ENCODE measurements around the gene KCNH5. TPM values are rescaled to one million over a fixed set of nuclear protein-coding genes. Genes with fewer than 3 reads are reported as not detected.
"Not testable (repeated sequence)": the region's sequence is repeated elsewhere in the genome, so short reads cannot be mapped to it uniquely, and the experiment has no call there.

KCNH5 gene
- polyA plus RNA-seq, 4 donors = 0.01 to 0.03 TPM; not detected in 2

- no peak overlapping the region for H3K4me3 ChIP-seq (ENCODE audit: low read depth in 1 of 3, low read length in 3 of 3)
- no peaks in the 10 kb centered on the region for H3K36me3 ChIP-seq (ENCODE audit: control insufficient read depth in 3 of 3, insufficient read depth in 2 of 3, low read depth in 1 of 3, low read length in 3 of 3)
- peaks cover 0 to 8% of the 10 kb centered on the region in 2 donors for H3K9me3 ChIP-seq (ENCODE audit: control insufficient read depth in 2 of 2, insufficient read depth in 1 of 2, low read depth in 1 of 2, low read length in 1 of 2)
- FAIRE-seq (no peak), DNase-seq (no peak)
- H3K27me3 ChIP-seq (ENCODE audit: control insufficient read depth in 3 of 3, insufficient read depth in 3 of 3, low read length in 3 of 3) = no peaks in the 10 kb centered on the region
- WGBS, 3 donors = 40 to 59% (median 48%) methylated on average over 1 of the region's 1 CpG
- no peaks in the 10 kb centered on the region for H3K4me1 ChIP-seq (ENCODE audit: control insufficient read depth in 3 of 3, insufficient read depth in 2 of 3, low read depth in 1 of 3, low read length in 2 of 3)
- H3K27ac ChIP-seq (ENCODE audit: low read depth in 1 of 3, low read length in 2 of 3) = no peak overlapping the region
Observed at GRCh38 chr14:62778852-62779251, 266.4 kb downstream of the KCNH5 start.

GRCh38 chr14:62778310-62778709, 266.9 kb downstream of the KCNH5 start:
- no peak overlapping the region for H3K27ac ChIP-seq (ENCODE audit: low read depth in 1 of 3, low read length in 2 of 3)
- 52 to 56% (median 53%) methylated on average over 2 of the region's 2 CpGs for WGBS, 3 donors
- H3K27me3 ChIP-seq (ENCODE audit: control insufficient read depth in 3 of 3, insufficient read depth in 3 of 3, low read length in 3 of 3) = no peaks in the 10 kb centered on the region
- no peak overlapping the region for H3K4me3 ChIP-seq (ENCODE audit: low read depth in 1 of 3, low read length in 3 of 3)
- no peaks in the 10 kb centered on the region for H3K36me3 ChIP-seq (ENCODE audit: control insufficient read depth in 3 of 3, insufficient read depth in 2 of 3, low read depth in 1 of 3, low read length in 3 of 3)
- no peaks in the 10 kb centered on the region for H3K4me1 ChIP-seq (ENCODE audit: control insufficient read depth in 3 of 3, insufficient read depth in 2 of 3, low read depth in 1 of 3, low read length in 2 of 3)
- peak in 1 of 2 donors; percentile 2 for DNase-seq
- no peak for FAIRE-seq
- H3K9me3 ChIP-seq (ENCODE audit: control insufficient read depth in 2 of 2, insufficient read depth in 1 of 2, low read depth in 1 of 2, low read length in 1 of 2) = peaks cover 0 to 8% of the 10 kb centered on the region in 2 donors

DNA sequence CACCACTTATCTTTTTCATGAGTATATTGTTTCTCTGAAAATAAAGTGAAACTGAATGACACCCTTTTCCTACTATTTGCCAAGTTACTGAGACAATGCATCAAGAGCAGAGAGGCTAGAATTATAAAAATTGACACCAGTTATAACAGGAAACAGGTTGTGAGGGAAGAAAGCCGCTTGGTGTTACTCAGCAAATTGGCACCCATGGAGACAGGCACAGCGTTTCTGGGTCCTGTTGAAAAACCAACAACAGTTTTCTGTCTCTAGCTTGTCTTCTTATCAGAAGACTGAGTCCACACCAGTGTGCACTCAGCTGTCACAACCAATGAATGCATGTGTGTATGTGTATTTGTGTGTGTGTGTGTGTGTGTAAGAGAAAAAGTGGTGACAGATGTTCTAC, 267.7 kb downstream of the KCNH5 start:
- FAIRE-seq (no peak), DNase-seq (no peak)
- H3K36me3 ChIP-seq (ENCODE audit: control insufficient read depth in 3 of 3, insufficient read depth in 2 of 3, low read depth in 1 of 3, low read length in 3 of 3) = no peaks in the 10 kb centered on the region
- no peaks in the 10 kb centered on the region for H3K27me3 ChIP-seq (ENCODE audit: control insufficient read depth in 3 of 3, insufficient read depth in 3 of 3, low read length in 3 of 3)
- WGBS, 3 donors = 69 to 80% (median 73%) methylated on average over 2 of the region's 2 CpGs
- peaks cover 0 to 8% of the 10 kb centered on the region in 2 donors for H3K9me3 ChIP-seq (ENCODE audit: control insufficient read depth in 2 of 2, insufficient read depth in 1 of 2, low read depth in 1 of 2, low read length in 1 of 2)
- no peaks in the 10 kb centered on the region for H3K4me1 ChIP-seq (ENCODE audit: control insufficient read depth in 3 of 3, insufficient read depth in 2 of 3, low read depth in 1 of 3, low read length in 2 of 3)
- no peak overlapping the region for H3K27ac ChIP-seq (ENCODE audit: low read depth in 1 of 3, low read length in 2 of 3)
- H3K4me3 ChIP-seq (ENCODE audit: low read depth in 1 of 3, low read length in 3 of 3) = no peak overlapping the region

DNA sequence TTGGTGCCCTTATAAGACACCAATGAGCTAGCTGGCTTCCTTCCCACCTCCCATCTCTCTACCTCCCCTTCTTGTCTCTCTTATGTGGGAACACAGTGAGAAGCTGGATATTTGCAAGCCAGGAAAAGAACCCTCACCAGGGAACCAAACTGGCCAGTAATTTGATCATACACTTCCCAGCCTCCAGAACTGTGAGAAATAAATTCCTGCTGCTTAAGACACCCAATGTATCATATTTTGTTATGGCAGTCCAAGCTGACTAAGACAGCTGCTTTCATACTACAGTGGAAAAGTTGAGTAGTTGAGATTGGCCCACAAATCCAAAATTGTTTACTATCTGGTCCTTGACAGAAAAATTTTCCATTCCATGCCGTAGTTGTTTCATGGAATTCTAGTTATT, 269.0 kb downstream of the KCNH5 start:
- no peak overlapping the region for H3K4me3 ChIP-seq (ENCODE audit: low read depth in 1 of 3, low read length in 3 of 3)
- no peaks in the 10 kb centered on the region for H3K36me3 ChIP-seq (ENCODE audit: control insufficient read depth in 3 of 3, insufficient read depth in 2 of 3, low read depth in 1 of 3, low read length in 3 of 3)
- no peak for FAIRE-seq
- no peaks in the 10 kb centered on the region for H3K27me3 ChIP-seq (ENCODE audit: control insufficient read depth in 3 of 3, insufficient read depth in 3 of 3, low read length in 3 of 3)
- 82 to 95% (median 85%) methylated on average over 1 of the region's 1 CpG for WGBS, 3 donors
- H3K27ac ChIP-seq (ENCODE audit: low read depth in 1 of 3, low read length in 2 of 3) = no peak overlapping the region
- no peaks in the 10 kb centered on the region for H3K4me1 ChIP-seq (ENCODE audit: control insufficient read depth in 3 of 3, insufficient read depth in 2 of 3, low read depth in 1 of 3, low read length in 2 of 3)
- peaks cover 0 to 7% of the 10 kb centered on the region in 2 donors for H3K9me3 ChIP-seq (ENCODE audit: control insufficient read depth in 2 of 2, insufficient read depth in 1 of 2, low read depth in 1 of 2, low read length in 1 of 2)
- no peak for DNase-seq

GRCh38 chr14:62768753-62769152, 276.5 kb downstream of the KCNH5 start:
- H3K27me3 ChIP-seq (ENCODE audit: control insufficient read depth in 3 of 3, insufficient read depth in 3 of 3, low read length in 3 of 3) = no peaks in the 10 kb centered on the region
- no peaks in the 10 kb centered on the region for H3K9me3 ChIP-seq (ENCODE audit: control insufficient read depth in 2 of 2, insufficient read depth in 1 of 2, low read depth in 1 of 2, low read length in 1 of 2)
- H3K4me1 ChIP-seq (ENCODE audit: control insufficient read depth in 3 of 3, insufficient read depth in 2 of 3, low read depth in 1 of 3, low read length in 2 of 3) = no peaks in the 10 kb centered on the region
- no peak overlapping the region for H3K27ac ChIP-seq (ENCODE audit: low read depth in 1 of 3, low read length in 2 of 3)
- FAIRE-seq (no peak), DNase-seq (no peak)
- H3K36me3 ChIP-seq (ENCODE audit: control insufficient read depth in 3 of 3, insufficient read depth in 2 of 3, low read depth in 1 of 3, low read length in 3 of 3) = no peaks in the 10 kb centered on the region
- H3K4me3 ChIP-seq (ENCODE audit: low read depth in 1 of 3, low read length in 3 of 3) = no peak overlapping the region
- 77 to 84% (median 83%) methylated on average over 2 of the region's 2 CpGs for WGBS, 3 donors

DNA sequence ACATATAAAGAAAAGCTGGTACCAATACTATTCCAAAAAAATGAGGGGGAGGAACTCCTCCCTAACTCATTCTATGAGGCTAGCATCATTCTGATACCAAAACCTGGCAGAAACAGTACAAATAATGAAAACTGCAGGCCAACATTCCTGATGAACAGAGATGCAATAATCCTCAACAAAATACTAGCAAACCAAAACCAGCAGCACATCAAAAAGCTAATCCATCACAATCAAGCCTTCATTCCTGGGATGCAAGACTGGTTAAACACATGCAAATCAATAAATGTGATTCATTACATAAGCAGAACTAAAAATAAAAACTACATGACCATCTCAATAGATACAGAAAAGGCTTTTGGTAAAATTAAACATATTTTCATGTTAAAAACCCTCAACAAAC, 281.3 kb downstream of the KCNH5 start:
- no peak overlapping the region for H3K4me3 ChIP-seq (ENCODE audit: low read depth in 1 of 3, low read length in 3 of 3)
- no peaks in the 10 kb centered on the region for H3K27me3 ChIP-seq (ENCODE audit: control insufficient read depth in 3 of 3, insufficient read depth in 3 of 3, low read length in 3 of 3)

DNA sequence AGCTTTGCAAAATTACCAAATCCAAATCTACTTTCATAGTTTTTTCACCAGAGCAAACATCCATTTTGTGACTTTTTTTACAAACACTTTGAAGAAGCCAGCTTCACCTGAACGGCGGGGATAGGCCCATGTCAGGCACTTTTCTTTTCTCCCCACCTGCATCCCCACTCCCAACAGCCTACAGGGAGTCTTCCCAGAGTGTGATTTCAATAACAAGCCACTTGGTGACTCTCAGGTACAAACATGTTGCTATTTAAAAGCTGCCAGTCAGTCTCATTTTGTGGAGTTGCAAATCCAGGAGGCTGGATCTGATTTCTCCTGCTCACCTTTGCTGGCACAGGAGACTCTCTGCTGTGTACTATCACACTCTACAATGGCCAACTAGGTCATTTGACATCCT, 285.5 kb downstream of the KCNH5 start:
- H3K27ac ChIP-seq (ENCODE audit: low read depth in 1 of 3, low read length in 2 of 3) = no peak overlapping the region
- H3K36me3 ChIP-seq (ENCODE audit: control insufficient read depth in 3 of 3, insufficient read depth in 2 of 3, low read depth in 1 of 3, low read length in 3 of 3) = no peaks in the 10 kb centered on the region
- FAIRE-seq (no peak), DNase-seq (no peak)
- H3K4me3 ChIP-seq (ENCODE audit: low read depth in 1 of 3, low read length in 3 of 3) = no peak overlapping the region
- H3K27me3 ChIP-seq (ENCODE audit: control insufficient read depth in 3 of 3, insufficient read depth in 3 of 3, low read length in 3 of 3) = no peaks in the 10 kb centered on the region
- 74 to 83% (median 78%) methylated on average over 2 of the region's 2 CpGs for WGBS, 3 donors
- peaks cover 0 to 4% of the 10 kb centered on the region in 2 donors for H3K9me3 ChIP-seq (ENCODE audit: control insufficient read depth in 2 of 2, insufficient read depth in 1 of 2, low read depth in 1 of 2, low read length in 1 of 2)
- no peaks in the 10 kb centered on the region for H3K4me1 ChIP-seq (ENCODE audit: control insufficient read depth in 3 of 3, insufficient read depth in 2 of 3, low read depth in 1 of 3, low read length in 2 of 3)

More for the DNA sequence above, 281.3 kb downstream of the KCNH5 start:
- Histone ChIP-seq H3K4me1 (ENCODE audit: control insufficient read depth in 3 of 3, insufficient read depth in 2 of 3, low read depth in 1 of 3, low read length in 2 of 3) (no peaks in the 10 kb centered on the region), H3K9me3 (ENCODE audit: control insufficient read depth in 2 of 2, insufficient read depth in 1 of 2, low read depth in 1 of 2, low read length in 1 of 2) (peaks cover 0 to 3% of the 10 kb centered on the region in 2 donors), H3K36me3 (ENCODE audit: control insufficient read depth in 3 of 3, insufficient read depth in 2 of 3, low read depth in 1 of 3, low read length in 3 of 3) (no peaks in the 10 kb centered on the region), H3K27ac (ENCODE audit: low read depth in 1 of 3, low read length in 2 of 3) (no peak overlapping the region)
- FAIRE-seq (no peak), DNase-seq (no peak)

DNA sequence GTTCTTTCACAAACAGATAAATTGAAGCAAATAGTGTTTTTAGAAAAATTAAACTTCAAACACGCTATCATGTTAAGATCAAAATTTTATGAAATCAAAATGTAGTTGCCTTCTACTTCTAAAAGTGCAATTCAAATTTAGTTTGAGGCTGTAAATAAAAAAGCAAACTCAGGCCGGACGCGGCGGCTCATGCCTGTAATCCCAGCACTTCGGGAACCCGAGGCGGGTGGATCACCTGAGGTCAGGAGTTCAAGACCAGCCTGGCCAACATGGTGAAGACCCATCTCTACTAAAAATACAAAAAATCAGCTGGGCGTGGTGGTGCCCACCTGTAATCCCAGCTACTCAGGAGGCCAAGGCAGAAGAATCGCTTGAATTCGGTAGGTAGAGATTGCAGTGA, 298.4 kb downstream of the KCNH5 start:
- H3K36me3 ChIP-seq (ENCODE audit: control insufficient read depth in 3 of 3, insufficient read depth in 2 of 3, low read depth in 1 of 3, low read length in 3 of 3); H3K27me3 ChIP-seq (ENCODE audit: control insufficient read depth in 3 of 3, insufficient read depth in 3 of 3, low read length in 3 of 3); H3K27ac ChIP-seq (ENCODE audit: low read depth in 1 of 3, low read length in 2 of 3); H3K4me1 ChIP-seq (ENCODE audit: control insufficient read depth in 3 of 3, insufficient read depth in 2 of 3, low read depth in 1 of 3, low read length in 2 of 3); DNase-seq; H3K9me3 ChIP-seq (ENCODE audit: control insufficient read depth in 2 of 2, insufficient read depth in 1 of 2, low read depth in 1 of 2, low read length in 1 of 2); FAIRE-seq; H3K4me3 ChIP-seq (ENCODE audit: low read depth in 1 of 3, low read length in 3 of 3): not testable (repeated sequence)
- 89 to 92% (median 91%) methylated on average over 11 of the region's 11 CpGs for WGBS, 3 donors

DNA sequence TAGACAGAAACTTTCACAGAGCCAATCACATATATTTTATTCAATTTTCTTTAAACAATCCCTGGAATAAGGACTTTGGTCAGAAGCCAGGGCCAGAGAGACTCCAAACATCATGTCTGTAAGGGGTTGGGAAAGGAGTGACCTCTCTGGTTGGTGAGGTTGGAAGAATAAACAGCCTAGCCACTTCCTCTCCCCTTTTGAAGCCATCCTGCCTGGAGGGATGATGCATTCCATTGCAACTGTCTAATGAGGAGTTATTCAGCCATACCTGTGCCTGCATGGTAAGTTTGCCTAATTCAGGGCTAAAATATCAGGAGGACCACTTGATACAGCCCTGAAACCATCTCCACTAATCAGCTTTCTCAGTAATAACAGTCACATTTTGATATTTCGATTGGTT, 299.8 kb downstream of the KCNH5 start:
- no peak overlapping the region for H3K4me3 ChIP-seq (ENCODE audit: low read depth in 1 of 3, low read length in 3 of 3)
- H3K4me1 ChIP-seq (ENCODE audit: control insufficient read depth in 3 of 3, insufficient read depth in 2 of 3, low read depth in 1 of 3, low read length in 2 of 3) = no peaks in the 10 kb centered on the region
- DNase-seq = no peak
- H3K36me3 ChIP-seq (ENCODE audit: control insufficient read depth in 3 of 3, insufficient read depth in 2 of 3, low read depth in 1 of 3, low read length in 3 of 3) = no peaks in the 10 kb centered on the region
- H3K27ac ChIP-seq (ENCODE audit: low read depth in 1 of 3, low read length in 2 of 3) = no peak overlapping the region
- 54 to 72% (median 65%) methylated on average over 1 of the region's 1 CpG for WGBS, 3 donors
- FAIRE-seq = no peak
- no peaks in the 10 kb centered on the region for H3K9me3 ChIP-seq (ENCODE audit: control insufficient read depth in 2 of 2, insufficient read depth in 1 of 2, low read depth in 1 of 2, low read length in 1 of 2)
- no peaks in the 10 kb centered on the region for H3K27me3 ChIP-seq (ENCODE audit: control insufficient read depth in 3 of 3, insufficient read depth in 3 of 3, low read length in 3 of 3)
